SK-N-SH (cell line): ENCODE results near the gene IKZF4.

ENCODE experiments used
- CHD2 ChIP-seq: fragments of 150-350 bp; IDR thresholded peaks from 2 replicates; pipeline ENCODE4 v1.6.1; 2018; ENCODE audit warnings: low read length; ENCODE audit not compliant: partially characterized antibody
- CTCF ChIP-seq: fragments of 200-600 bp; sonication (generic); IDR thresholded peaks from 2 replicates; pipeline ENCODE4 v1.6.1; 2017; ENCODE audit warnings: antibody characterized with exemption, mild to moderate bottlenecking, moderate library complexity
- EZH2phosphoT487 ChIP-seq: fragments of 200-600 bp; sonication (generic); IDR thresholded peaks from 2 replicates; pipeline ENCODE4 v1.6.1; 2017; ENCODE audit warnings: low read depth, mixed run types, mild to moderate bottlenecking, antibody characterized with exemption, moderate library complexity, borderline replicate concordance
- FOXJ3 ChIP-seq: sonication (generic); formaldehyde crosslinking; IDR thresholded peaks from 2 replicates; pipeline ENCODE4 v1.5.1; 2020; ENCODE audit warnings: mild to moderate bottlenecking, missing genetic modification reagents
- FOXM1 ChIP-seq: IDR thresholded peaks from 2 replicates; pipeline ENCODE4 v1.4.0; 2012; ENCODE audit warnings: low read depth, mild to moderate bottlenecking
- GABPA ChIP-seq: IDR thresholded peaks from 2 replicates; pipeline ENCODE4 v1.4.0; 2012; ENCODE audit warnings: low read depth, mild to moderate bottlenecking
- MAX ChIP-seq: IDR thresholded peaks from 2 replicates; pipeline ENCODE4 v1.4.0; 2012; ENCODE audit warnings: low read depth
- REST ChIP-seq: IDR thresholded peaks from 2 replicates; pipeline ENCODE4 v1.6.1; 2012; ENCODE audit warnings: mild to moderate bottlenecking, low read depth, low read length, moderate library complexity
- TAF1 ChIP-seq: IDR thresholded peaks from 2 replicates; pipeline ENCODE4 v1.6.1; 2012; ENCODE audit warnings: low read depth, mild to moderate bottlenecking, low read length, moderate library complexity, borderline replicate concordance

- no peak for TF ChIP-seq TAF1
- TF ChIP-seq CTCF = no peak
- no peak for TF ChIP-seq REST
- no peak for TF ChIP-seq EZH2phosphoT487
- no peak for TF ChIP-seq CHD2
- no peak for TF ChIP-seq FOXM1
- TF ChIP-seq GABPA = no peak
- no peak for TF ChIP-seq MAX
- no peak for TF ChIP-seq FOXJ3 (CRISPR knock-in tag)
These were observed 41.8 kb upstream of the IKZF4 start for GRCh38 chr12:55979069-55979468.
